ENCODE data around the gene NT5C. TPM values are rescaled to one million over a fixed set of nuclear protein-coding genes. Genes with fewer than 3 reads are reported as not detected.

Gene NT5C
- total RNA-seq, 4 donors from 2014 or later: 162 to 247 (median 208) TPM

- DNase-seq: no peak
- peaks cover 0 to 3% (median 1%) of the 10 kb centered on the region in 4 donors for H3K36me3 ChIP-seq
- H3K9me3 ChIP-seq: no peaks in the 10 kb centered on the region
- intact Hi-C loops (cut with DNase I; ENCODE audit: low total_unique reads) (no loop called here), in situ Hi-C loops (cut with MboI; ENCODE audit: low pct_ligation_motif_present in 1 of 4, low pct_unique_long_range_greater_than_20kb in 1 of 4, low sequenced_read_pairs in 3 of 4) (no loop called here)
- WGBS, 2 donors (ENCODE audit: low coverage in 1 of 2): 80 to 91% methylated on average over 1 to 14 of the region's 14 CpGs
- TF ChIP-seq POLR2A (IDR thresholded peaks at IDR 0.05) (no peak), POLR2AphosphoS5 (IDR thresholded peaks at IDR 0.05) (no peak), CTCF (IDR thresholded peaks at IDR 0.05) (no peak), EP300 (IDR thresholded peaks at IDR 0.05; ENCODE audit: low read depth) (no peak)
- no peaks in the 10 kb centered on the region for H3K27me3 ChIP-seq
- no peak overlapping the region for H3K4me3 ChIP-seq
- H3K4me1 ChIP-seq: peaks cover under 1 to 2% (median 1%) of the 10 kb centered on the region in 4 donors
- no peak overlapping the region for H3K27ac ChIP-seq
Measured at GRCh38 chr17:75103601-75104554, 27.7 kb downstream of the NT5C start.

DNA sequence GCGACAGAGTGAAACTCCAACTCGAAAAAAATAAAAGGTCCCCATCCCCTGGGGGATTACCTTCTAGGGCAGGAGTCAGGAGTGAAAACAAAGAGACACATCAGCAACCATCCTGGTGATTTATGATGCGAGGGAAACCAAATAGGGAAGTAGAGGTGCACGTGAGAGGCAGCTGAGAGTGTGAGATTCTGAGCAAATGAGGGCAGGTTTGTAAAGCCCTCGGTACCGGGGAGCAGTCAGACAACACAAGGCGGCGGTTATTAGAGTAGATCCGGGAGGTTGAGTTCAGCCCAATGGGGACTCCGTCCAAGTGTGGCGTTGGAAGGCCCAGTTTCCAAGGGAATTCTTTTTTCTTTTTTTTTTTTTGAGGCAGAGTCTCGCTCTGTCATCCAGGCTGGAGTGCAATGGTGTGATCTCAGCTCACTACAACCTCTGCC is 29.1 kb downstream of the NT5C start:
- in situ Hi-C loops (cut with MboI; ENCODE audit: low pct_ligation_motif_present in 1 of 4, low pct_unique_long_range_greater_than_20kb in 1 of 4, low sequenced_read_pairs in 3 of 4) (no loop called here), intact Hi-C loops (cut with DNase I; ENCODE audit: low total_unique reads) (no loop called here)
- peaks cover 0 to 3% (median 1%) of the 10 kb centered on the region in 4 donors for H3K36me3 ChIP-seq
- WGBS, 2 donors (ENCODE audit: low coverage in 1 of 2): 58 to 74% methylated on average over 10 to 12 of the region's 12 CpGs
- no peaks in the 10 kb centered on the region for H3K4me1 ChIP-seq
- H3K27ac ChIP-seq: no peak overlapping the region
- no peaks in the 10 kb centered on the region for H3K27me3 ChIP-seq
- no peak overlapping the region for H3K4me3 ChIP-seq
- no peak for DNase-seq
- TF ChIP-seq EP300 (IDR thresholded peaks at IDR 0.05; ENCODE audit: low read depth) (no peak), POLR2A (IDR thresholded peaks at IDR 0.05) (no peak), POLR2AphosphoS5 (IDR thresholded peaks at IDR 0.05) (no peak)
- H3K9me3 ChIP-seq: no peaks in the 10 kb centered on the region

GRCh38 chr17:75099881-75100595 is 31.5 kb downstream of the NT5C start:
- H3K36me3 ChIP-seq: peaks cover 0 to 3% (median 1%) of the 10 kb centered on the region in 4 donors
- in situ Hi-C loops (cut with MboI; ENCODE audit: low pct_ligation_motif_present in 1 of 4, low pct_unique_long_range_greater_than_20kb in 1 of 4, low sequenced_read_pairs in 3 of 4): no loop called here
- intact Hi-C loops (cut with DNase I; ENCODE audit: low total_unique reads): no loop called here
- H3K4me3 ChIP-seq: no peak overlapping the region
- peaks cover 7 to 16% (median 13%) of the 10 kb centered on the region in 4 donors for H3K4me1 ChIP-seq
- no peak overlapping the region for H3K27ac ChIP-seq
- TF ChIP-seq POLR2A (IDR thresholded peaks at IDR 0.05) (no peak), CTCF (IDR thresholded peaks at IDR 0.05) (no peak), POLR2AphosphoS5 (IDR thresholded peaks at IDR 0.05) (no peak)
- no peaks in the 10 kb centered on the region for H3K27me3 ChIP-seq
- 95% methylated on average over 29 of the region's 31 CpGs; no CpG with 5 or more reads in 1 of the 2 donors for WGBS, 2 donors (ENCODE audit: low coverage in 1 of 2)
- no peaks in the 10 kb centered on the region for H3K9me3 ChIP-seq
- no peak for DNase-seq

GRCh38 chr17:75098861-75099260 is 32.7 kb downstream of the NT5C start:
- in situ Hi-C loops (cut with MboI; ENCODE audit: low pct_ligation_motif_present in 1 of 4, low pct_unique_long_range_greater_than_20kb in 1 of 4, low sequenced_read_pairs in 3 of 4): no loop called here
- peaks cover 0 to 3% (median 1%) of the 10 kb centered on the region in 4 donors for H3K36me3 ChIP-seq
- no peaks in the 10 kb centered on the region for H3K27me3 ChIP-seq
- H3K4me3 ChIP-seq: no peak overlapping the region
- no peaks in the 10 kb centered on the region for H3K9me3 ChIP-seq
- TF ChIP-seq EP300 (IDR thresholded peaks at IDR 0.05; ENCODE audit: low read depth): no peak
- no peak for TF ChIP-seq POLR2AphosphoS5 (IDR thresholded peaks at IDR 0.05)
- no peak for TF ChIP-seq POLR2A (IDR thresholded peaks at IDR 0.05)
- no peak for TF ChIP-seq CTCF (IDR thresholded peaks at IDR 0.05)
- no peak overlapping the region for H3K27ac ChIP-seq
- intact Hi-C loops (cut with DNase I; ENCODE audit: low total_unique reads): no loop called here
- peaks cover 7 to 26% (median 20%) of the 10 kb centered on the region in 4 donors for H3K4me1 ChIP-seq
- 75 to 81% methylated on average over 4 to 7 of the region's 7 CpGs for WGBS, 2 donors (ENCODE audit: low coverage in 1 of 2)
- no peak for DNase-seq

Data from transverse colon (tissue), 4 donors.